DND-41 (cell line): ENCODE data around the gene SEMA6B.

Experiments
- CTCF ChIP-seq: IDR thresholded peaks from 2 replicates; pipeline ENCODE4 v1.5.1; 2012; ENCODE audit warnings: borderline replicate concordance, low read length, moderate library complexity, mild to moderate bottlenecking; ENCODE audit not compliant: poor library complexity, severe bottlenecking; ENCODE audit errors: extremely low read depth
- EZH2 ChIP-seq: IDR thresholded peaks from 3 replicates; pipeline ENCODE4 v1.6.1; 2012; ENCODE audit warnings: borderline replicate concordance, low read depth, mild to moderate bottlenecking, moderate library complexity, low read length, inconsistent platforms; ENCODE audit not compliant: severe bottlenecking

GRCh38 chr19:4524808-4525562 lies 34.5 kb downstream of the SEMA6B start:
- peak; percentile 79 for TF ChIP-seq CTCF
- no peak for TF ChIP-seq EZH2
